Upper lobe of left lung (tissue), 4 donors: ENCODE measurements around the gene NACC2.

Experiments used
- CTCF ChIP-seq, 6 experiments: fragments of 450-650 bp in 4 of 6; fragments of 200-600 bp in 2 of 6; sonication (generic) in 2 of 6; IDR thresholded peaks; one replicate each; pipeline ENCODE4 v1.5.1; 2016 to 2019; ENCODE audit warnings: antibody characterized with exemption in 6 of 6
- POLR2A ChIP-seq, 4 donors: fragments of 450-650 bp; IDR thresholded peaks; one replicate each; pipeline ENCODE4 v1.5.1; 2016 to 2017; ENCODE audit warnings: antibody characterized with exemption in 4 of 4, mild to moderate bottlenecking in 2 of 4
- POLR2AphosphoS5 ChIP-seq, 2 donors: sonication (generic); formaldehyde crosslinking; IDR thresholded peaks; one replicate each; pipeline ENCODE4 v1.5.1; 2017; ENCODE audit warnings: antibody characterized with exemption in 2 of 2

- TF ChIP-seq POLR2AphosphoS5 (IDR thresholded peaks at IDR 0.05) (no peak), POLR2A (IDR thresholded peaks at IDR 0.05) (no peak), CTCF (IDR thresholded peaks at IDR 0.05) (no peak)
These were observed 119.3 kb downstream of the NACC2 start for GRCh38 chr9:135975834-135976233.
